ENCODE data around the gene HERC3.

HERC3 gene

GRCh38 chr4:88719381-88719780 is 127.1 kb downstream of the HERC3 start:
- no peak overlapping the region for H3K4me3 ChIP-seq (ENCODE audit: low read depth, low read length)
- in situ Hi-C loops (cut with HindIII; ENCODE audit: low sequenced_read_pairs) = loop anchor here (25.0 kb wide), 1 partner anchor 293 kb away; no protein-coding TSS in a partner anchor
- no peak for TF ChIP-seq CTCF (IDR thresholded peaks at IDR 0.05; ENCODE audit: low read depth, low read length, missing control alignments)
- no peak for DNase-seq (ENCODE audit: low read depth)

- no peak for TF ChIP-seq CTCF (IDR thresholded peaks at IDR 0.05; ENCODE audit: low read depth, low read length, missing control alignments)
- no peak overlapping the region for H3K4me3 ChIP-seq (ENCODE audit: low read depth, low read length)
- in situ Hi-C loops (cut with HindIII; ENCODE audit: low sequenced_read_pairs) = loop anchor here (25.0 kb wide), 1 partner anchor 292 kb away; no protein-coding TSS in a partner anchor
- no peak for DNase-seq (ENCODE audit: low read depth)
Measured at GRCh38 chr4:88720451-88721428, 128.5 kb downstream of the HERC3 start.

- no peak overlapping the region for H3K4me3 ChIP-seq (ENCODE audit: low read depth, low read length)
- in situ Hi-C loops (cut with HindIII; ENCODE audit: low sequenced_read_pairs) = loop anchor here (25.0 kb wide), 1 partner anchor 290 kb away; no protein-coding TSS in a partner anchor
- no peak for DNase-seq (ENCODE audit: low read depth)
- TF ChIP-seq CTCF (IDR thresholded peaks at IDR 0.05; ENCODE audit: low read depth, low read length, missing control alignments) = no peak
Measured at GRCh38 chr4:88722276-88722780, 130.0 kb downstream of the HERC3 start.

- H3K4me3 ChIP-seq (ENCODE audit: low read depth, low read length) = no peak overlapping the region
- in situ Hi-C loops (cut with HindIII; ENCODE audit: low sequenced_read_pairs) = loop anchor here (25.0 kb wide), 1 partner anchor 289 kb away; no protein-coding TSS in a partner anchor
Measured at GRCh38 chr4:88722828-88723227, 130.5 kb downstream of the HERC3 start.

GRCh38 chr4:88724406-88724805 is 132.1 kb downstream of the HERC3 start:
- TF ChIP-seq CTCF (IDR thresholded peaks at IDR 0.05; ENCODE audit: low read depth, low read length, missing control alignments) = no peak
- H3K4me3 ChIP-seq (ENCODE audit: low read depth, low read length) = no peak overlapping the region
- in situ Hi-C loops (cut with HindIII; ENCODE audit: low sequenced_read_pairs) = loop anchor here (25.0 kb wide), 1 partner anchor 288 kb away; no protein-coding TSS in a partner anchor
- DNase-seq (ENCODE audit: low read depth) = no peak

More at GRCh38 chr4:88722828-88723227, 130.5 kb downstream of the HERC3 start:
- TF ChIP-seq CTCF (IDR thresholded peaks at IDR 0.05; ENCODE audit: low read depth, low read length, missing control alignments) = no peak
- no peak for DNase-seq (ENCODE audit: low read depth)

- no peak overlapping the region for H3K4me3 ChIP-seq (ENCODE audit: low read depth, low read length)
- in situ Hi-C loops (cut with HindIII; ENCODE audit: low sequenced_read_pairs) = no loop called here
- no peak for DNase-seq (ENCODE audit: low read depth)
- TF ChIP-seq CTCF (IDR thresholded peaks at IDR 0.05; ENCODE audit: low read depth, low read length, missing control alignments) = no peak
Measured at GRCh38 chr4:88725143-88725542, 132.9 kb downstream of the HERC3 start.

Measured in astrocyte of the cerebellum (primary cell).